Activated CD4-positive, alpha-beta T cell treated with anti-CD3 and anti-CD28 coated beads, Interleukin-2, amount 50 U/mL, for 48 hours (primary cell): ENCODE data around the gene CCR4.
"Not testable (repeated sequence)": the region's sequence is repeated elsewhere in the genome, so short reads cannot be mapped to it uniquely, and the experiment has no call there.

Experiments
- DNase-seq, 2 experiments: peaks; one replicate each; pipeline ENCODE4 v3.0.0-alpha.2; 2020

CCR4 gene

GRCh38 chr3:32952369-32953077 lies 1.1 kb downstream of the CCR4 start:
- peak in 1 of 2 experiments; percentile 47 for DNase-seq

- peak in 1 of 2 experiments; percentile 37 for DNase-seq
Observed at GRCh38 chr3:32954506-32954905, 3.1 kb downstream of the CCR4 start.

GRCh38 chr3:32956750-32957570 lies 5.5 kb downstream of the CCR4 start:
- no peak for DNase-seq

GRCh38 chr3:32958509-32958908 lies 7.1 kb downstream of the CCR4 start:
- no peak for DNase-seq

- DNase-seq, result no peak
Observed at GRCh38 chr3:32959371-32959770, 7.9 kb downstream of the CCR4 start.

GRCh38 chr3:32960404-32961170 lies 9.1 kb downstream of the CCR4 start:
- DNase-seq, result peak in 1 of 2 experiments; percentile 41

- peak; percentile 50 to 64 for DNase-seq
Observed at GRCh38 chr3:32961189-32961715, 9.8 kb downstream of the CCR4 start.

- peak in 1 of 2 experiments; percentile 45 for DNase-seq
Observed at GRCh38 chr3:32963871-32964270, 12.4 kb downstream of the CCR4 start.

- DNase-seq, result not testable (repeated sequence)
Observed at GRCh38 chr3:32964781-32965180, 13.3 kb downstream of the CCR4 start.

GRCh38 chr3:32965617-32966213 lies 14.3 kb downstream of the CCR4 start:
- DNase-seq, result not testable (repeated sequence)

GRCh38 chr3:32966627-32967026 lies 15.2 kb downstream of the CCR4 start:
- DNase-seq, result not testable (repeated sequence)

GRCh38 chr3:32968166-32968919 lies 16.9 kb downstream of the CCR4 start:
- no peak for DNase-seq

GRCh38 chr3:32968920-32969389 lies 17.5 kb downstream of the CCR4 start:
- DNase-seq, result no peak

- no peak for DNase-seq
Observed at GRCh38 chr3:32969656-32970055, 18.2 kb downstream of the CCR4 start.

GRCh38 chr3:32971291-32971690 lies 19.8 kb downstream of the CCR4 start:
- DNase-seq, result not testable (repeated sequence)

- DNase-seq, result no peak
Observed at GRCh38 chr3:32972482-32973146, 21.2 kb downstream of the CCR4 start.

GRCh38 chr3:32973982-32974381 lies 22.5 kb downstream of the CCR4 start:
- DNase-seq, result no peak

GRCh38 chr3:32975891-32976595 lies 24.6 kb downstream of the CCR4 start:
- no peak for DNase-seq

GRCh38 chr3:32977861-32978260 lies 26.4 kb downstream of the CCR4 start:
- no peak for DNase-seq

GRCh38 chr3:32978331-32978730 lies 26.9 kb downstream of the CCR4 start:
- no peak for DNase-seq
